ENCODE measurements around the gene TNFAIP8L3.
"Not testable (repeated sequence)": the region's sequence is repeated elsewhere in the genome, so short reads cannot be mapped to it uniquely, and the experiment has no call there.

TNFAIP8L3 gene

GRCh38 chr15:51060030-51060673, 34.6 kb downstream of the TNFAIP8L3 start:
- DNase-seq (ENCODE audit: low read depth in 2 of 2): no peak

GRCh38 chr15:51054535-51054934, 40.2 kb downstream of the TNFAIP8L3 start:
- no peak for DNase-seq (ENCODE audit: low read depth in 2 of 2)

GRCh38 chr15:51053571-51053970, 41.1 kb downstream of the TNFAIP8L3 start:
- DNase-seq (ENCODE audit: low read depth in 2 of 2): no peak

GRCh38 chr15:51051776-51052175, 42.9 kb downstream of the TNFAIP8L3 start:
- no peak for DNase-seq (ENCODE audit: low read depth in 2 of 2)

- no peak for DNase-seq (ENCODE audit: low read depth in 2 of 2)
Measured at GRCh38 chr15:51049081-51049480, 45.6 kb downstream of the TNFAIP8L3 start.

- DNase-seq (ENCODE audit: low read depth in 2 of 2): no peak
Measured at GRCh38 chr15:51048308-51048707, 46.4 kb downstream of the TNFAIP8L3 start.

GRCh38 chr15:51046799-51047449, 47.8 kb downstream of the TNFAIP8L3 start:
- DNase-seq (ENCODE audit: low read depth in 2 of 2): no peak

- no peak for DNase-seq (ENCODE audit: low read depth in 2 of 2)
Measured at GRCh38 chr15:51046016-51046415, 48.7 kb downstream of the TNFAIP8L3 start.

GRCh38 chr15:51044037-51044727, 50.5 kb downstream of the TNFAIP8L3 start:
- no peak for DNase-seq (ENCODE audit: low read depth in 2 of 2)

- DNase-seq (ENCODE audit: low read depth in 2 of 2): no peak
Measured at GRCh38 chr15:51038974-51039319, 55.8 kb downstream of the TNFAIP8L3 start.

- DNase-seq (ENCODE audit: low read depth in 2 of 2): no peak
Measured at GRCh38 chr15:51038162-51038973, 56.3 kb downstream of the TNFAIP8L3 start.

GRCh38 chr15:51037474-51037873, 57.2 kb downstream of the TNFAIP8L3 start:
- not testable (repeated sequence) for DNase-seq (ENCODE audit: low read depth in 2 of 2)

- no peak for DNase-seq (ENCODE audit: low read depth in 2 of 2)
Measured at GRCh38 chr15:51030649-51031316, 63.9 kb downstream of the TNFAIP8L3 start.

GRCh38 chr15:51025454-51025846, 69.3 kb downstream of the TNFAIP8L3 start:
- DNase-seq (ENCODE audit: low read depth in 2 of 2): no peak

- no peak for DNase-seq (ENCODE audit: low read depth in 2 of 2)
Measured at GRCh38 chr15:51024735-51025453, 69.8 kb downstream of the TNFAIP8L3 start.

GRCh38 chr15:51023499-51023898, 71.2 kb downstream of the TNFAIP8L3 start:
- no peak for DNase-seq (ENCODE audit: low read depth in 2 of 2)

- no peak for DNase-seq (ENCODE audit: low read depth in 2 of 2)
Measured at GRCh38 chr15:51022206-51022605, 72.5 kb downstream of the TNFAIP8L3 start.

- DNase-seq (ENCODE audit: low read depth in 2 of 2): no peak
Measured at GRCh38 chr15:51016615-51017014, 78.1 kb downstream of the TNFAIP8L3 start.

GRCh38 chr15:51011212-51011611, 83.5 kb downstream of the TNFAIP8L3 start:
- no peak for DNase-seq (ENCODE audit: low read depth in 2 of 2)

- no peak for DNase-seq (ENCODE audit: low read depth in 2 of 2)
Measured at GRCh38 chr15:51007131-51007666, 87.5 kb downstream of the TNFAIP8L3 start.
